GM21576 (cell line): ENCODE measurements around the gene SLX4IP.

Experiments
- ATAC-seq: cut with Tn5 transposase; IDR thresholded peaks from one replicate; pipeline ENCODE4 v1.9.1; 2021; ENCODE audit warnings: mild to moderate bottlenecking, moderate library complexity; ENCODE audit not compliant: unreplicated experiment

Gene SLX4IP

GRCh38 chr20:10465135-10465534 is 30.0 kb downstream of the SLX4IP start:
- ATAC-seq, result no peak

DNA sequence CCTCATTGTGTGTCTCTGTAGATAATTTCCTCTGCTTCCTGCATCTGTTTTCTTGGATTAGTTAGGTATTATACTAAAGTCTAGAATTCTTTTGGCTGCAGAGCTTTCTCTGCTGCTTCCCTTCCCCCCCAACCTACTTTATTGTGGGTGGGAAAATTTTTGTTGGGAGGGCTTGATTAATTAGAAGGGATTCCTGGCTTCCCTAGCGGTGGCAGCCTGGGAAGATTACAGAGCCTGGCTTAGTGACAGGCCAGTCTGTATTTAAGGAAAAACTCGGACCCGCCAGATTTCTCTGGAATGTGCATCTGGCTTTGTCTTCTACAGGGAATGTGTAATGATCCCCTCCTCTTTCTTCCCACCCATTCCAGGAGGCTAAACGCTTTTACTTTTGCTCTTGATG is 31.2 kb downstream of the SLX4IP start:
- no peak for ATAC-seq

- ATAC-seq, result no peak
Observed at GRCh38 chr20:10466855-10467254, 31.8 kb downstream of the SLX4IP start.

DNA sequence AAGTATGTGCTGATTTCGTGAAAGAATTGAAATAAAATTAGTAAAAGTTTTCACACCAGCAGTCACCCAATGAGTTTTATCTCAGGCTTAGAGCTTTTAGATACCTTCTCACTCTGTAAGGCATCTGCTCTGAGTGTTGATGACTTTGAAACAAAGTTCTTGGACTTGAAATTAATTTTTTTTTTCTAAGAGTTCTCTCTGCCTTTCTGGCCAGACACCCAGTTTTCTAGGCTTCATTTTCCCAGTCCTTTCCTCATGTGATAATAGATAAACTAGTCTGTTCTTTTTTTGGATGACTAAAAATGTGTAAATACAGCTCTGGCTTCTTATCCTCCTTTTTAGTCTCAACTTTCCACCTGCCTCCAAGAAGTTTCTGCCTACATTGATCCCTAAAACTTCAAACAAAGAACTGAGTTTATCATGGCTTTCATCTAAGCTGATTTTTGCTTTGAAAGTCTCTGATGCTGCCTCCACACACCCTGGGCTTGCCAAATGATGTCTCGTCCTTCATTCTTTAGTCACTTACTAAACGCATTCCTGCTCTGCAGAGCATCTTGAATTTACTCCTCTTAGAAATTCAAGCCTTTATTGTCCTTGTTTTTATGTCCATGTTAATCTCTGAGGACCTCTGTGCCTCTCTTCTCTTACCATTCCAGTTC is 32.7 kb downstream of the SLX4IP start:
- no peak for ATAC-seq

DNA sequence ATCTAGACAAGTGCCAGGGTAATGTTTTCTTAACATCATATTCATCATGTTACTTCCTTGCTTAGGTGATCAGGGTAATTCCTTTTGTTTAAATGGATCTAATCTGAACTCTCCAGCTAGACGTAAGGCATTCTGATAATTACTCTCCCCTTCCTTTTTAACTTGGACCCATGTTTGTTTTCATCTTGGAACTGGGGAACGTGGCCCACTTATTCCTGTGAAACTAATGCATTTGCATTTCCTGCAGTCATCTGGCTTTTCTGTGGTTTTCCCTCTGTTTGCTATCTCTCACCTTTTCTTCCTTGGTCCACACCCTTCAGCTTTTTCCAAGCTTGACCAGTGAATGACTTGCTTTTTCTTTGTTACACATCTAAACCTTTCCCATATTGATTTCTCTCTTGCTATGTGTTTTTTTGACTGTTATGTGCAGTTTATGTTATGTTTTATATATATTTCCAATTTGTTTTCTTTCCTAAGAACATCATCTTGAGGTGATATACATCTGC is 33.3 kb downstream of the SLX4IP start:
- ATAC-seq, result no peak

DNA sequence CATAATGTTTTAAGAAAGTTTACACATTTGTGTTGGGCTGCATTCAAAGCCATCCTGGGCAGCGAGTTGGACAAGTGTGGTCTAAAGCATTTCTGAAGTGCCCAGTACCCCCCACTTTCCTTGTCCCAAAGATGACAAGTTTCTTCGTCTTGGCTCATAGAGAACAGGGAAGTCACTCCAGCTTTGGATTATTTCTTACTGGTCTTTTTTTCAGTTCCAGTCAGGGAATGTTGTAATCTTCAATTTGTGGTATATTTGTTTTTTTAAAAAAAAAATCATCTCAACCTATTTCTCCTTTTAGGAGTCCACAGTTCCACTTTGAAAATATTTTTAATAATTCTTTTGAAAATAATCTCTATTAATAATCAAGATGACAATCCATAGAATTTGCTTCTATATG is 34.0 kb downstream of the SLX4IP start:
- no peak for ATAC-seq

- ATAC-seq, result no peak
Observed at GRCh38 chr20:10469599-10469998, 34.5 kb downstream of the SLX4IP start.

DNA sequence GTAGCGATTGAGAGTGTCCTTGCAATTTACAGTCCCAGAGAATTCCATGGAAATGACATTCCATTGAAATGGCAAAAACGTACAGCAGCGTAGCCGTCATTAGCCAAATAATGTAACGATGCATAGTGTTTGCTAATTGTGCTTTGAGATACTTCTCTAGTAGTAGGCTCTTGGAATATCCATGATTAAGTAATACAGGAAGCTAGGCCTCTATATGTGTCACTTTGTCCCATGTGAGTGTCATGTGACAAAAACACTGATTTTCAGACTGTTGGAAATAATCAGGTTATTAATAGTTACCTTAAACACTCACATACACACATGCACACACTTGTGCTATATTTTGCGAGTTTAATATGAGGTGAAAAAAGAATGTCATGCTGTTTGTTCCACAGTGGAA is 35.2 kb downstream of the SLX4IP start:
- no peak for ATAC-seq

DNA sequence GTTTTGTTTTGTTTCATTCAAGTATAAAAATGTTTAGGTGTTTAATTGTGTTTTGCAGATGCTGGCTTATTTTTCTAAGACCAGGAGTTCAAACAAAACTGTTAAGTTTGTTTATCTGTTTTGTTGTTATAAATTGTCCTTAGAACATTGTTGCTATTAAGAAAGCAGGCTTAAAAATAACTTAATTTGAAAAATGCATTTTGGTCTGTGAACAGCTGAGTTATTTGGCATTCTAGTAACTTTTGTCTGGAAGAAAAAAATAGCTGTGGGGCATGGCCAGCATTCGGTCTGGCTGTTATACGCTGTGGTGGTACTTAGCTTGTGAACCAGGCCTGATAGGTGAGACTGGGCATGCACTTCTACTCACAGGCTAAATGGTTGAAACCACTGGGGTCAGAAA is 37.8 kb downstream of the SLX4IP start:
- no peak for ATAC-seq

- ATAC-seq, result no peak
Observed at GRCh38 chr20:10474606-10475184, 39.6 kb downstream of the SLX4IP start.

GRCh38 chr20:10475225-10475624 is 40.1 kb downstream of the SLX4IP start:
- ATAC-seq, result no peak

GRCh38 chr20:10476319-10476724 is 41.2 kb downstream of the SLX4IP start:
- ATAC-seq, result peak; percentile 87

DNA sequence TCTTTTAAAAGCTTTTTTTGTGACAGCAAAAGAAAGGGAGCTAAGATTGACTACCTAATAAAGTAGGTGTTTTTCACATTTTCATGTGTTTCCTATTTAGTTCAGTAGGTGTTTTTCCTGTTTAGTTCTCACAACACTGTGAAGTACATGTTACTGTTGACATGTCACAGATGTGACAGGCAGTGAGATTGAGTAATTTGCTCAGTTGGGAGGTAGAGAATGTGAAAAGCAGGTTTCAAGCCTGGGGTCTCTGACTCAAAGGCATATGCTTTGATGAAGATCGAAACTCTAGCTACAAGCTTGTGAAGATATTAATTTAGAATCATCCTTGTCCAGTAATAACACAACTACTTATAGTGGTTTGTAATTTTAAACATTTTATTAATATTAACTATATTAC is 43.1 kb downstream of the SLX4IP start:
- ATAC-seq, result peak; percentile 39

DNA sequence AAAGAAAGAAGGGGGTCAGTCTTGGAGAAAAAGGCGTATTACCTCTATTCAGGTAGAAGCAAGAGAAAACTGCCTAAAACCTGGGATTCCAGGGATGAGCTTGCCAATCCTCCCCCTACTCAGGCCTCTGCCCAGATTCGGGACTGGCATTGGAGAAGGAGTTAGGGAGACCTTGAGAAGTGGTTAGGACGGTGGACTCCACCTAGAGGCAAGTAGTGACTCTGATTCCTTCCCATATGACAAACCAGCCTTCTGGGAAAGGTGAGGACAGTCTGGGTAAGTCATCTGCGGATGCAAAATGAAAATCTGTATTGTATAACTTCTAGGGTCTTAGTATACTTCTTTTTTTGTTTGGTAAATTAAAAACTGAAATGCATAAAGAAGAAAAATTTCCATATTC is 43.8 kb downstream of the SLX4IP start:
- ATAC-seq, result no peak

DNA sequence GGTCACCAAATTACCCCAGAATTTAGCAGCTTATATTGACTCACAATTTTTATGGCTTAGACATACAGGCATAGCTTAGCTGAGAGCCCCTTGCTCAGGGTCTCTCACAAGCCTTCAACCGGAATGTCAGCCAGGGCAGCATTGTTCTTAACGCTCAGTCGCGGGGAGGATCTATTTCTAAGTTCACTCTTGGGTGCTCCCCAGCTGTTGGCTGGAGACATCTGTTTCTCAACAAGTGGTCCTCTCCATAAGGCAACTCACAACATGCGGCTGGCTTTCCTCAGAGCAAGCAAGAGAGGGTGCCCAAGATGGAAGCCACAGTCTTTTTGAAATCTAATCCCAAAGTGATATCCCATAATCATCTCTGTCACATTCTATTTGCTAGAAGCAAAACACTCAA is 46.6 kb downstream of the SLX4IP start:
- no peak for ATAC-seq

DNA sequence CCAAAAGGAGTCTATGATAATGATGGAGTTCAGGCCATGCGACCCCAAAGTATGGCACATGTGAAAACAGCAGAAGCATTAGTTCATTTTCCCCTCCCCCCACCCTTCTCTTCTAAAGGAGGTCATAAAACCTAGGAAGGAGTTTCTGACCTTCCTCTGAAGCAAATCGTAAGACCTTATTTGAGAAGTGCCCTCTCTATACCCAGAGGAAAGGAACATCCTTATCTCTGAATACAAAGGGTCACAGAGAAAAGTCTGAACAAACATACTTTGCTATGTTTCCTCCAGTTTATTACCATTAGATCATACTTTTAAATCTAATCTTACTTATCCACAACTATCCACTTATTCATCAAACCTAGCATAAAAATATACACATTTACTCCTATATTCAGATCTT is 48.6 kb downstream of the SLX4IP start:
- no peak for ATAC-seq

DNA sequence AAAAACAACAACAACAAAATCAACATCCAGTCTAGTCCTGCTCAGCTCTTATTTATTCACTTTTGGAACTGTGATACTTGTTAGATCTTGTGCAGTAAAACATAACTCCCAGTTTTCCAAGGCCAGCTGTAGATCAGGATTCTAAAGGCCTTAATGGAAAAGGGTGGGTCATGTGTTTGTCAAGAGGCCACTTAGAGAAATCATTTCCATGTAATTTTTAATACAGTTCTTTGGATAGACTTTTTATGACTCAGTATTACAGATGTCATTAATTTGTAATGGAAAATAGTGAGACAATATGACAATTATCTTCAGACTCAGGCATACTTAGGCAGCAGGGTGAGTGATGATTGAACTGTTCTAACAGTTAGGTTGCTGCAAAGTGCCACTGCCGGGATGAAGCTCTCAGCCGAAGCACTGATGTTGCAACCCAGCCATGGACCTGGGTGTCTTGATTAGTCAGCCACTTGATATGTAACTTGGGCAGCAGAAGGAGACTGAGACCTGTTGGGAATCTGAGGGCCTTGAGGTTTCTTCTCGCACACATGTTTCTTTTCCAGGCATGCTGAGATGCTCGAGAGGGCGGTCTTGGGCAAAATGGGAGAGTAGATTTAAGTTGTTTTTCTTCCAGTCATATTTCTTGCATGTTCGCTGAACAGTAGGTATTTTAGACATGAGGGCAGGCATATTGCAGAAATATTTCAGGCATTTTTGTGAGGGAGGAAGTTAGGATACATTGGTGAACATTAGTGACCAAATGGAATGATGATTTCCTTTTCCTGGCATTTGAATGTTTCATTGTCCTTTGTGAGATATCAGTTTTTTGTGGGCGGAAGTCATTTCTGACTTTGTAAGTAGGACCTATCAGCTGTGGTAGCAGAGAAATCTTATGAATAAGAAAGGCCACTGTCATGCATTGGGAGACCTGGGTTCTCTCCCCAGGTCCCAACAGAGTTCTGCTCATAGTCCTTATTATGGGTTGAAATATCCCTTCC is 52.3 kb downstream of the SLX4IP start:
- no peak for ATAC-seq

GRCh38 chr20:10488534-10488933 is 53.4 kb downstream of the SLX4IP start:
- ATAC-seq, result no peak

GRCh38 chr20:10489853-10490252 is 54.7 kb downstream of the SLX4IP start:
- ATAC-seq, result no peak

DNA sequence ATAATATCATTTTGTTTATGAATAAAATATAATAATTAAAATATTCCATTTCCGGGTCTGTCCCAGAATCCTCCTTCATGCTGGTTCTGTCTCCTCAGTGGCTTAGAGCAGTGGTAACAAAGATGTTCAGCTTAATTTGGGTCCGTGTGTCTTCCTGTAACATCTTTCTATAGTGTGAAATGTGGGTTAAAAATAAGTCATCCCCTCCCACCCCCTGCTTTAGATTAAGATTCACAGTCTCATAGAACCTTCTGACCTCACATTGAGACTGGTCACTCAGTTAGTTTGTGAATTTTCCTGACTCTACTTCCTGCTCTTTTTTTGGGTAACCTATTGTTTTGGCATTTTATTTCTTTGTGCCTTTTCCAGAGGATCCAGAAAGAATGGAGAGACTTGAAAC is 55.2 kb downstream of the SLX4IP start:
- ATAC-seq, result no peak

DNA sequence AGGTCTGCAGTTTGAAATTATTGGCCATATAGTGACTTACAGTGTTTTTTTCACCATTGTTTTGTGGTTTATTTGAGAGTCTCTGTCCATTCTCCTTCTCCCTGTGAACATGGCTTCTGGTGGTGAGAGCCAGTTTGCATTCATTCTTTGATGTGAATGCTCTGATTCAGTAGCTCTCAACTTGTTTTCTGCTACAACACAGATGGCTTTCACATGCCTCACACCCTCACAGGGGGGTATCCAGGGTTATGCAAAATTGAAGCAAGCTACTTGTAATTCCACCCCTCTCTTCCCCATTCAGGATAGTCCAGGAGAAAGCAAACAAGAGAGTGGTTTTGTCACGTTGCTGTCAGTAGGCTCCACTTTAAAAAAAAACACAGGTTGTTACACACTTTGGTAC is 55.6 kb downstream of the SLX4IP start:
- ATAC-seq, result no peak

DNA sequence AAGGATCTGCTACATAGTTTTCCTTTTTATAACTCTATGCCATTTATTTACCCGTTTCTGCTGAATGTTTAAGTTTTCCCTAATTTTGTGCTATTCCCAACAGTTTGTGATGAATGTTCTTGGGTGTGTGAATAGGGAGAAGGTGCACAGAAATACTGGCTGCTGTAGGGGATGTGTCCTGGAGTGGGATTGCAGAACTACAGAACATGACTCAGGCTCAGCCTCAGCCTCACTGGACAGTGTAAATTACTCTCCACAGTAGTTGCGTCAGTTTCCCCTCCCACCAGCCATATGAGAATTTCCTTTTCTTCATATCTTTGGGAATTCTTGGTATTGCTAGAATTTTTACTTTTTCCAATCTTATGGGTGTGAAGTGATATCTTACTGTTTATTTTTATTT is 57.0 kb downstream of the SLX4IP start:
- no peak for ATAC-seq
